ENCODE data around the gene PRKCSH.

- TF ChIP-seq CTCF (IDR thresholded peaks at IDR 0.05) (no peak), SIN3A (IDR thresholded peaks at IDR 0.05; ENCODE audit: borderline replicate concordance, insufficient read depth, low read depth, low read length) (no peak)
- TF ChIP-seq, protein P1, sequence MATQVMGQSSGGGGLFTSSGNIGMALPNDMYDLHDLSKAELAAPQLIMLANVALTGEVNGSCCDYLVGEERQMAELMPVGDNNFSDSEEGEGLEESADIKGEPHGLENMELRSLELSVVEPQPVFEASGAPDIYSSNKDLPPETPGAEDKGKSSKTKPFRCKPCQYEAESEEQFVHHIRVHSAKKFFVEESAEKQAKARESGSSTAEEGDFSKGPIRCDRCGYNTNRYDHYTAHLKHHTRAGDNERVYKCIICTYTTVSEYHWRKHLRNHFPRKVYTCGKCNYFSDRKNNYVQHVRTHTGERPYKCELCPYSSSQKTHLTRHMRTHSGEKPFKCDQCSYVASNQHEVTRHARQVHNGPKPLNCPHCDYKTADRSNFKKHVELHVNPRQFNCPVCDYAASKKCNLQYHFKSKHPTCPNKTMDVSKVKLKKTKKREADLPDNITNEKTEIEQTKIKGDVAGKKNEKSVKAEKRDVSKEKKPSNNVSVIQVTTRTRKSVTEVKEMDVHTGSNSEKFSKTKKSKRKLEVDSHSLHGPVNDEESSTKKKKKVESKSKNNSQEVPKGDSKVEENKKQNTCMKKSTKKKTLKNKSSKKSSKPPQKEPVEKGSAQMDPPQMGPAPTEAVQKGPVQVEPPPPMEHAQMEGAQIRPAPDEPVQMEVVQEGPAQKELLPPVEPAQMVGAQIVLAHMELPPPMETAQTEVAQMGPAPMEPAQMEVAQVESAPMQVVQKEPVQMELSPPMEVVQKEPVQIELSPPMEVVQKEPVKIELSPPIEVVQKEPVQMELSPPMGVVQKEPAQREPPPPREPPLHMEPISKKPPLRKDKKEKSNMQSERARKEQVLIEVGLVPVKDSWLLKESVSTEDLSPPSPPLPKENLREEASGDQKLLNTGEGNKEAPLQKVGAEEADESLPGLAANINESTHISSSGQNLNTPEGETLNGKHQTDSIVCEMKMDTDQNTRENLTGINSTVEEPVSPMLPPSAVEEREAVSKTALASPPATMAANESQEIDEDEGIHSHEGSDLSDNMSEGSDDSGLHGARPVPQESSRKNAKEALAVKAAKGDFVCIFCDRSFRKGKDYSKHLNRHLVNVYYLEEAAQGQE (IDR thresholded peaks at IDR 0.05; ENCODE audit: insufficient read depth in 1 of 2, low read depth in 2 of 2, low read length in 1 of 2): no peak
Measured at GRCh38 chr19:11448923-11449554, 13.6 kb downstream of the PRKCSH start.

All from Panc1 (cell line).